ENCODE measurements around the gene CYTH1. TPM values are rescaled to one million over a fixed set of nuclear protein-coding genes. Genes with fewer than 3 reads are reported as not detected.

CYTH1 gene
- total and polyA plus RNA-seq, 4 donors = 15.4 to 32.1 (median 20.6) TPM

GRCh38 chr17:78670850-78671725 lies 111.0 kb downstream of the CYTH1 start:
- H3K27ac ChIP-seq (ENCODE audit: low read depth in 1 of 2, low read length in 2 of 2) = no peak overlapping the region
- no peak for DNase-seq (ENCODE audit: low spot score)
- TF ChIP-seq EGR1 (IDR thresholded peaks at IDR 0.05; ENCODE audit: low read depth in 2 of 2) (no peak), RAD21 (IDR thresholded peaks at IDR 0.05) (no peak), JUND (IDR thresholded peaks at IDR 0.05) (no peak), FOXA2 (IDR thresholded peaks at IDR 0.05) (no peak), NR2F2 (IDR thresholded peaks at IDR 0.05) (no peak), REST (IDR thresholded peaks at IDR 0.05) (no peak), HNF4G (IDR thresholded peaks at IDR 0.05) (no peak), GABPA (IDR thresholded peaks at IDR 0.05 in 1 of 2, conservative IDR thresholded peaks at IDR 0.05 in 1 of 2) (no peak), FOXA1 (IDR thresholded peaks at IDR 0.05) (no peak), HNF4A (conservative IDR thresholded peaks at IDR 0.05) (no peak), YY1 (IDR thresholded peaks at IDR 0.05) (no peak), RXRA (IDR thresholded peaks at IDR 0.05) (no peak), TAF1 (conservative IDR thresholded peaks at IDR 0.05) (no peak), SP1 (IDR thresholded peaks at IDR 0.05) (no peak)
- TF ChIP-seq, protein P1, sequence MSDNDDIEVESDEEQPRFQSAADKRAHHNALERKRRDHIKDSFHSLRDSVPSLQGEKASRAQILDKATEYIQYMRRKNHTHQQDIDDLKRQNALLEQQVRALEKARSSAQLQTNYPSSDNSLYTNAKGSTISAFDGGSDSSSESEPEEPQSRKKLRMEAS (IDR thresholded peaks at IDR 0.05) = no peak
- TF ChIP-seq, protein P2, sequence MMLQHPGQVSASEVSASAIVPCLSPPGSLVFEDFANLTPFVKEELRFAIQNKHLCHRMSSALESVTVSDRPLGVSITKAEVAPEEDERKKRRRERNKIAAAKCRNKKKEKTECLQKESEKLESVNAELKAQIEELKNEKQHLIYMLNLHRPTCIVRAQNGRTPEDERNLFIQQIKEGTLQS (IDR thresholded peaks at IDR 0.05) = no peak
- TF ChIP-seq, protein P3, sequence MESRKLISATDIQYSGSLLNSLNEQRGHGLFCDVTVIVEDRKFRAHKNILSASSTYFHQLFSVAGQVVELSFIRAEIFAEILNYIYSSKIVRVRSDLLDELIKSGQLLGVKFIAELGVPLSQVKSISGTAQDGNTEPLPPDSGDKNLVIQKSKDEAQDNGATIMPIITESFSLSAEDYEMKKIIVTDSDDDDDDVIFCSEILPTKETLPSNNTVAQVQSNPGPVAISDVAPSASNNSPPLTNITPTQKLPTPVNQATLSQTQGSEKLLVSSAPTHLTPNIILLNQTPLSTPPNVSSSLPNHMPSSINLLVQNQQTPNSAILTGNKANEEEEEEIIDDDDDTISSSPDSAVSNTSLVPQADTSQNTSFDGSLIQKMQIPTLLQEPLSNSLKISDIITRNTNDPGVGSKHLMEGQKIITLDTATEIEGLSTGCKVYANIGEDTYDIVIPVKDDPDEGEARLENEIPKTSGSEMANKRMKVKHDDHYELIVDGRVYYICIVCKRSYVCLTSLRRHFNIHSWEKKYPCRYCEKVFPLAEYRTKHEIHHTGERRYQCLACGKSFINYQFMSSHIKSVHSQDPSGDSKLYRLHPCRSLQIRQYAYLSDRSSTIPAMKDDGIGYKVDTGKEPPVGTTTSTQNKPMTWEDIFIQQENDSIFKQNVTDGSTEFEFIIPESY (IDR thresholded peaks at IDR 0.05) = no peak
- TF ChIP-seq, protein P4, sequence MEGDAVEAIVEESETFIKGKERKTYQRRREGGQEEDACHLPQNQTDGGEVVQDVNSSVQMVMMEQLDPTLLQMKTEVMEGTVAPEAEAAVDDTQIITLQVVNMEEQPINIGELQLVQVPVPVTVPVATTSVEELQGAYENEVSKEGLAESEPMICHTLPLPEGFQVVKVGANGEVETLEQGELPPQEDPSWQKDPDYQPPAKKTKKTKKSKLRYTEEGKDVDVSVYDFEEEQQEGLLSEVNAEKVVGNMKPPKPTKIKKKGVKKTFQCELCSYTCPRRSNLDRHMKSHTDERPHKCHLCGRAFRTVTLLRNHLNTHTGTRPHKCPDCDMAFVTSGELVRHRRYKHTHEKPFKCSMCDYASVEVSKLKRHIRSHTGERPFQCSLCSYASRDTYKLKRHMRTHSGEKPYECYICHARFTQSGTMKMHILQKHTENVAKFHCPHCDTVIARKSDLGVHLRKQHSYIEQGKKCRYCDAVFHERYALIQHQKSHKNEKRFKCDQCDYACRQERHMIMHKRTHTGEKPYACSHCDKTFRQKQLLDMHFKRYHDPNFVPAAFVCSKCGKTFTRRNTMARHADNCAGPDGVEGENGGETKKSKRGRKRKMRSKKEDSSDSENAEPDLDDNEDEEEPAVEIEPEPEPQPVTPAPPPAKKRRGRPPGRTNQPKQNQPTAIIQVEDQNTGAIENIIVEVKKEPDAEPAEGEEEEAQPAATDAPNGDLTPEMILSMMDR (IDR thresholded peaks at IDR 0.05; ENCODE audit: low read depth, low read length, missing input control) = no peak
- WGBS = 97% methylated on average over 20 of the region's 20 CpGs
- no peaks in the 10 kb centered on the region for H3K27me3 ChIP-seq (ENCODE audit: control insufficient read depth in 4 of 4, insufficient read depth in 4 of 4, low read length in 3 of 4)
- peaks cover 0 to 2% (median 0%) of the 10 kb centered on the region in 4 donors for H3K4me1 ChIP-seq (ENCODE audit: control insufficient read depth in 4 of 4, insufficient read depth in 4 of 4, low read length in 3 of 4)
- peaks cover 9 to 29% (median 22%) of the 10 kb centered on the region in 4 donors for H3K36me3 ChIP-seq (ENCODE audit: control insufficient read depth in 4 of 4, insufficient read depth in 3 of 4, low read depth in 1 of 4, low read length in 3 of 4)
- no peak overlapping the region for H3K9ac ChIP-seq (ENCODE audit: low read depth in 1 of 2, low read length in 2 of 2)
- H3K9me3 ChIP-seq (ENCODE audit: control insufficient read depth in 4 of 4, low read length in 3 of 4) = no peaks in the 10 kb centered on the region
- H3K4me3 ChIP-seq (ENCODE audit: low read depth in 1 of 3, low read length in 3 of 3) = no peak overlapping the region
